ACC112 (cell line): ENCODE results near the gene ERN1.

Experiments used
- H2AFZ ChIP-seq: fragments of 200-600 bp; sonication (generic); one replicate; pipeline ENCODE4 v1.6.0; 2017; ENCODE audit warnings: antibody characterized with exemption, low read length; ENCODE audit not compliant: unreplicated experiment
- H3K27ac ChIP-seq: fragments of 200-600 bp; sonication (generic); 2 replicates; pipeline ENCODE4 v1.5.1; 2014; ENCODE audit warnings: low read depth, mild to moderate bottlenecking, antibody characterized with exemption, low read length, moderate library complexity
- H3K27me3 ChIP-seq: fragments of 200-600 bp; sonication (generic); 2 replicates; pipeline ENCODE4 v1.6.1; 2014; ENCODE audit warnings: mild to moderate bottlenecking, antibody characterized with exemption, low read length, moderate library complexity, mixed read lengths; ENCODE audit not compliant: insufficient read depth
- H3K36me3 ChIP-seq: fragments of 200-600 bp; sonication (generic); 2 replicates; pipeline ENCODE4 v1.6.1; 2016; ENCODE audit warnings: mild to moderate bottlenecking, antibody characterized with exemption, low read length, moderate library complexity, mixed read lengths; ENCODE audit not compliant: insufficient read depth
- H3K4me1 ChIP-seq: fragments of 200-600 bp; sonication (generic); one replicate; pipeline ENCODE4 v1.6.1; 2016; ENCODE audit warnings: low read length, mixed read lengths; ENCODE audit not compliant: insufficient read depth, unreplicated experiment, control insufficient read depth
- H3K4me3 ChIP-seq: fragments of 200-600 bp; sonication (generic); 2 replicates; pipeline ENCODE4 v1.5.1; 2014; ENCODE audit warnings: mild to moderate bottlenecking, low read depth, low read length
- H3K79me2 ChIP-seq: fragments of 200-600 bp; sonication (generic); one replicate; pipeline ENCODE4 v1.6.0; 2016; ENCODE audit warnings: low read length; ENCODE audit not compliant: control insufficient read depth, unreplicated experiment, insufficient read depth

ERN1 gene

GRCh38 chr17:64092952-64093451, 36.9 kb downstream of the ERN1 start:
- Histone ChIP-seq H3K36me3 (no peaks in the 10 kb centered on the region), H2AFZ (no peak overlapping the region), H3K4me1 (peaks cover 20% of the 10 kb centered on the region), H3K79me2 (no peaks in the 10 kb centered on the region), H3K4me3 (no peak overlapping the region), H3K27ac (no peak overlapping the region), H3K27me3 (no peaks in the 10 kb centered on the region)

- H2AFZ ChIP-seq: no peak overlapping the region
- no peaks in the 10 kb centered on the region for H3K27me3 ChIP-seq
- H3K4me3 ChIP-seq: no peak overlapping the region
- no peak overlapping the region for H3K27ac ChIP-seq
- no peaks in the 10 kb centered on the region for H3K36me3 ChIP-seq
- H3K4me1 ChIP-seq: peaks cover 15% of the 10 kb centered on the region
- H3K79me2 ChIP-seq: no peaks in the 10 kb centered on the region
Measured at GRCh38 chr17:64092113-64092512, 37.8 kb downstream of the ERN1 start.

GRCh38 chr17:64091571-64091970, 38.4 kb downstream of the ERN1 start:
- Histone ChIP-seq H2AFZ (no peak overlapping the region), H3K4me3 (no peak overlapping the region), H3K4me1 (peaks cover 10% of the 10 kb centered on the region), H3K27me3 (no peaks in the 10 kb centered on the region), H3K36me3 (no peaks in the 10 kb centered on the region), H3K27ac (peak overlapping the region; percentile 23; the same call in 1 of the 2 replicates), H3K79me2 (no peaks in the 10 kb centered on the region)

- Histone ChIP-seq H3K4me1 (peaks cover 8% of the 10 kb centered on the region), H3K27me3 (no peaks in the 10 kb centered on the region), H3K36me3 (no peaks in the 10 kb centered on the region), H3K4me3 (no peak overlapping the region), H3K27ac (peak overlapping the region; percentile 23; the same call in 1 of the 2 replicates), H2AFZ (no peak overlapping the region), H3K79me2 (no peaks in the 10 kb centered on the region)
Measured at GRCh38 chr17:64091116-64091515, 38.8 kb downstream of the ERN1 start.

- Histone ChIP-seq H3K27ac (no peak overlapping the region), H3K79me2 (no peaks in the 10 kb centered on the region)
Measured at GRCh38 chr17:64090144-64090543, 39.8 kb downstream of the ERN1 start.

GRCh38 chr17:64087252-64088005, 42.5 kb downstream of the ERN1 start:
- no peaks in the 10 kb centered on the region for H3K27me3 ChIP-seq
- no peak overlapping the region for H2AFZ ChIP-seq
- H3K36me3 ChIP-seq: no peaks in the 10 kb centered on the region
- no peaks in the 10 kb centered on the region for H3K79me2 ChIP-seq
- H3K27ac ChIP-seq: no peak overlapping the region
- H3K4me3 ChIP-seq: no peak overlapping the region
- peaks cover 31% of the 10 kb centered on the region for H3K4me1 ChIP-seq

More at GRCh38 chr17:64090144-64090543, 39.8 kb downstream of the ERN1 start:
- no peaks in the 10 kb centered on the region for H3K27me3 ChIP-seq
- H3K4me1 ChIP-seq: peaks cover 8% of the 10 kb centered on the region
- H3K4me3 ChIP-seq: no peak overlapping the region
- no peak overlapping the region for H2AFZ ChIP-seq
- H3K36me3 ChIP-seq: no peaks in the 10 kb centered on the region

- Histone ChIP-seq H3K27me3 (no peaks in the 10 kb centered on the region), H3K79me2 (no peaks in the 10 kb centered on the region), H3K36me3 (no peaks in the 10 kb centered on the region), H3K4me1 (peaks cover 34% of the 10 kb centered on the region), H3K27ac (no peak overlapping the region), H3K4me3 (no peak overlapping the region), H2AFZ (no peak overlapping the region)
Measured at GRCh38 chr17:64085650-64086005, 44.3 kb downstream of the ERN1 start.

- Histone ChIP-seq H3K4me3 (no peak overlapping the region), H3K4me1 (peaks cover 34% of the 10 kb centered on the region), H3K27me3 (no peaks in the 10 kb centered on the region), H3K36me3 (no peaks in the 10 kb centered on the region), H3K79me2 (no peaks in the 10 kb centered on the region), H3K27ac (no peak overlapping the region), H2AFZ (no peak overlapping the region)
Measured at GRCh38 chr17:64084940-64085649, 44.8 kb downstream of the ERN1 start.

- no peak overlapping the region for H2AFZ ChIP-seq
- no peaks in the 10 kb centered on the region for H3K27me3 ChIP-seq
- H3K36me3 ChIP-seq: no peaks in the 10 kb centered on the region
- H3K79me2 ChIP-seq: no peaks in the 10 kb centered on the region
- peaks cover 34% of the 10 kb centered on the region for H3K4me1 ChIP-seq
- H3K27ac ChIP-seq: peak overlapping the region; percentile 54
- no peak overlapping the region for H3K4me3 ChIP-seq
Measured at GRCh38 chr17:64084086-64084939, 45.6 kb downstream of the ERN1 start.

GRCh38 chr17:64083563-64084085, 46.3 kb downstream of the ERN1 start:
- no peak overlapping the region for H3K4me3 ChIP-seq
- H3K27ac ChIP-seq: peak overlapping the region; percentile 54; the same call in 1 of the 2 replicates
- peak overlapping the region; percentile 3 for H2AFZ ChIP-seq
- no peaks in the 10 kb centered on the region for H3K36me3 ChIP-seq
- peaks cover 34% of the 10 kb centered on the region for H3K4me1 ChIP-seq
- H3K27me3 ChIP-seq: no peaks in the 10 kb centered on the region
- no peaks in the 10 kb centered on the region for H3K79me2 ChIP-seq
